Trophoblast cell (in vitro differentiated cells and primary cell): ENCODE results near the gene TACC3.
A peak's percentile ranks its signal among the peaks of the same experiment; 100 is the strongest.

Source experiments
- DNase-seq, 2 donors: peaks; one replicate each; pipeline ENCODE4 v3.0.0-alpha.2; 2016
- H2AFZ ChIP-seq: 2 replicates; pipeline ENCODE4 v1.6.1; 2013; ENCODE audit warnings: low read length, moderate library complexity, mild to moderate bottlenecking; ENCODE audit not compliant: insufficient read depth, poor library complexity
- H2AK5ac ChIP-seq: 2 replicates; pipeline ENCODE4 v1.6.1; 2013; ENCODE audit warnings: mild to moderate bottlenecking, low read length
- H2BK120ac ChIP-seq: 2 replicates; pipeline ENCODE4 v1.6.1; 2013; ENCODE audit warnings: low read length, mild to moderate bottlenecking, moderate library complexity; ENCODE audit not compliant: insufficient read depth, poor library complexity
- H2BK12ac ChIP-seq: 2 replicates; pipeline ENCODE4 v1.6.1; 2013; ENCODE audit warnings: mild to moderate bottlenecking, low read length, moderate library complexity
- H2BK5ac ChIP-seq: 2 replicates; pipeline ENCODE4 v1.6.1; 2013; ENCODE audit warnings: low read length, low read depth, moderate library complexity, mild to moderate bottlenecking; ENCODE audit not compliant: poor library complexity
- H3K14ac ChIP-seq: 2 replicates; pipeline ENCODE4 v1.6.1; 2013; ENCODE audit warnings: mild to moderate bottlenecking, low read length
- H3K18ac ChIP-seq: 2 replicates; pipeline ENCODE4 v1.6.1; 2013; ENCODE audit warnings: mild to moderate bottlenecking, low read length
- H3K23ac ChIP-seq: 2 replicates; pipeline ENCODE4 v1.6.1; 2013; ENCODE audit warnings: low read length
- H3K27ac ChIP-seq: 2 replicates; pipeline ENCODE4 v1.5.1; 2013; ENCODE audit warnings: low read depth, mild to moderate bottlenecking, inconsistent platforms, low read length, moderate library complexity
- H3K27me3 ChIP-seq: 2 replicates; pipeline ENCODE4 v1.6.1; 2013; ENCODE audit warnings: inconsistent platforms, mild to moderate bottlenecking, low read length, moderate library complexity; ENCODE audit not compliant: insufficient read depth
- H3K36me3 ChIP-seq, 2 experiments: 1 replicate in 1 of 2; 2 replicates in 1 of 2; pipeline ENCODE4 v1.6.1; 2013; ENCODE audit warnings: low read length in 2 of 2, mild to moderate bottlenecking in 2 of 2, moderate library complexity in 1 of 2; ENCODE audit not compliant: insufficient read depth in 2 of 2, control insufficient read depth in 1 of 2
- H3K4ac ChIP-seq: 2 replicates; pipeline ENCODE4 v1.6.1; 2013; ENCODE audit warnings: low read depth, mild to moderate bottlenecking, low read length, moderate library complexity
- H3K4me1 ChIP-seq, 2 experiments: 1 replicate in 1 of 2; 2 replicates in 1 of 2; pipeline ENCODE4 v1.6.1; 2013; ENCODE audit warnings: low read length in 2 of 2, mild to moderate bottlenecking in 2 of 2, moderate library complexity in 1 of 2; ENCODE audit not compliant: insufficient read depth in 2 of 2, control insufficient read depth in 1 of 2
- H3K4me2 ChIP-seq: 2 replicates; pipeline ENCODE4 v1.6.1; 2013; ENCODE audit warnings: inconsistent platforms, mild to moderate bottlenecking, low read length, moderate library complexity
- H3K4me3 ChIP-seq: 2 replicates; pipeline ENCODE4 v1.5.1; 2013; ENCODE audit warnings: mild to moderate bottlenecking, low read depth, low read length, inconsistent platforms
- H3K79me1 ChIP-seq: one replicate; pipeline ENCODE4 v1.6.1; 2013; ENCODE audit warnings: low read length
- H3K79me2 ChIP-seq: 2 replicates; pipeline ENCODE4 v1.6.1; 2013; ENCODE audit warnings: low read length, mild to moderate bottlenecking; ENCODE audit not compliant: control insufficient read depth, insufficient read depth, poor library complexity
- H3K9ac ChIP-seq: 2 replicates; pipeline ENCODE4 v1.6.1; 2013; ENCODE audit warnings: mild to moderate bottlenecking, low read length
- H3K9me3 ChIP-seq: 2 replicates; pipeline ENCODE4 v1.6.1; 2013; ENCODE audit warnings: low read depth, mild to moderate bottlenecking, control low read depth, inconsistent platforms, low read length; ENCODE audit not compliant: insufficient read depth
- H4K12ac ChIP-seq: 2 replicates; pipeline ENCODE4 v1.6.1; 2013; ENCODE audit warnings: low read depth, mild to moderate bottlenecking, low read length, moderate library complexity
- H4K8ac ChIP-seq: 2 replicates; pipeline ENCODE4 v1.6.1; 2013; ENCODE audit warnings: low read depth, mild to moderate bottlenecking, low read length, moderate library complexity
- H4K91ac ChIP-seq: one replicate; pipeline ENCODE4 v1.6.1; 2013; ENCODE audit warnings: low read depth, mild to moderate bottlenecking, low read length, moderate library complexity
- WGBS: extraction: QIAGEN DNeasy Blood & Tissue Kit; methylation state at CpG from one replicate; pipeline ENCODE4 v1.1.7; 2013; ENCODE audit warnings: missing lambda C conversion rate; ENCODE audit not compliant: insufficient read length, insufficient coverage; ENCODE audit errors: extremely low coverage; 5-methylcytosine and 5-hydroxymethylcytosine counted together

TACC3 gene

GRCh38 chr4:1712216-1713002, 8.9 kb upstream of the TACC3 start, which contains the start of gene SLBP:
SLBP (minus strand) TSS chr4:1712319; CDS start chr4:1712188, 131 bp downstream.
- H3K23ac ChIP-seq = peak within 1 kb of the TSS; percentile 28
- no CpG with 5 or more reads among the region's 98 CpGs for WGBS
- H3K9ac ChIP-seq = peak within 1 kb of the TSS; percentile 98
- peaks cover 12 to 20% of the 10 kb centered on the region in 2 experiments for H3K4me1 ChIP-seq
- peak within 1 kb of the TSS; percentile 100 for H2BK120ac ChIP-seq
- H2BK5ac ChIP-seq = peak within 1 kb of the TSS; percentile 99
- peak within 1 kb of the TSS; percentile 93 for H3K4me2 ChIP-seq
- peak within 1 kb of the TSS; percentile 97 for H3K14ac ChIP-seq
- H3K27me3 ChIP-seq = no peaks in the 10 kb centered on the region
- peaks cover 16 to 24% of the 10 kb centered on the region in 2 experiments for H3K36me3 ChIP-seq
- H3K9me3 ChIP-seq = no peaks in the 10 kb centered on the region
- peaks cover 16% of the 10 kb centered on the region for H3K79me1 ChIP-seq
- peak within 1 kb of the TSS; percentile 70 for H2AK5ac ChIP-seq
- peak within 1 kb of the TSS; percentile 90 for H2AFZ ChIP-seq
- H3K4ac ChIP-seq = peak within 1 kb of the TSS; percentile 82
- peak within 1 kb of the TSS; percentile 98 for H3K18ac ChIP-seq
- H3K4me3 ChIP-seq = peak within 1 kb of the TSS; percentile 99
- H4K8ac ChIP-seq = peak within 1 kb of the TSS; percentile 98
- H4K91ac ChIP-seq = peak within 1 kb of the TSS; percentile 100
- peak; percentile 97 for DNase-seq
- peak within 1 kb of the TSS; percentile 67 for H2BK12ac ChIP-seq
- peak within 1 kb of the TSS; percentile 99 for H3K27ac ChIP-seq
- H3K79me2 ChIP-seq = peaks cover 19% of the 10 kb centered on the region
- peak within 1 kb of the TSS; percentile 90 for H4K12ac ChIP-seq

- H3K23ac ChIP-seq = no peak overlapping the region
- no CpG with 5 or more reads among the region's 35 CpGs for WGBS
- H2AFZ ChIP-seq = peak overlapping the region; percentile 55
- no peak overlapping the region for H2BK12ac ChIP-seq
- H4K91ac ChIP-seq = peak overlapping the region; percentile 52
- no peak for DNase-seq
- peak overlapping the region; percentile 9 for H3K18ac ChIP-seq
- peak overlapping the region; percentile 70 for H2AK5ac ChIP-seq
- peaks cover 12 to 20% of the 10 kb centered on the region in 2 experiments for H3K4me1 ChIP-seq
- peak overlapping the region; percentile 58 for H4K8ac ChIP-seq
- H3K9me3 ChIP-seq = no peaks in the 10 kb centered on the region
- peaks cover 16% of the 10 kb centered on the region for H3K79me1 ChIP-seq
- peak overlapping the region; percentile 65 for H3K4ac ChIP-seq
- H3K27me3 ChIP-seq = no peaks in the 10 kb centered on the region
- peaks cover 19% of the 10 kb centered on the region for H3K79me2 ChIP-seq
- H3K4me3 ChIP-seq = peak overlapping the region; percentile 99
- peak overlapping the region; percentile 80 for H3K9ac ChIP-seq
- H2BK120ac ChIP-seq = no peak overlapping the region
- H3K14ac ChIP-seq = peak overlapping the region; percentile 35
- peak overlapping the region; percentile 93 for H3K4me2 ChIP-seq
- H3K27ac ChIP-seq = no peak overlapping the region
- peak overlapping the region; percentile 85 for H4K12ac ChIP-seq
- H3K36me3 ChIP-seq = peaks cover 24 to 33% of the 10 kb centered on the region in 2 experiments
- H2BK5ac ChIP-seq = peak overlapping the region; percentile 13
These were observed 8.1 kb upstream of the TACC3 start for GRCh38 chr4:1713003-1713851.

- Histone ChIP-seq H3K4me2 (no peak overlapping the region), H4K12ac (no peak overlapping the region), H3K9me3 (no peaks in the 10 kb centered on the region), H3K23ac (no peak overlapping the region), H4K91ac (no peak overlapping the region), H3K27me3 (no peaks in the 10 kb centered on the region), H3K79me2 (peaks cover 19% of the 10 kb centered on the region), H3K18ac (no peak overlapping the region), H2BK12ac (no peak overlapping the region), H3K27ac (no peak overlapping the region), H3K4ac (no peak overlapping the region), H3K9ac (no peak overlapping the region), H3K14ac (no peak overlapping the region), H3K36me3 (peaks cover 26 to 34% of the 10 kb centered on the region in 2 experiments), H4K8ac (no peak overlapping the region), H2AK5ac (no peak overlapping the region), H2BK5ac (no peak overlapping the region), H3K4me3 (no peak overlapping the region), H3K4me1 (peaks cover 12 to 16% of the 10 kb centered on the region in 2 experiments), H2BK120ac (no peak overlapping the region), H2AFZ (no peak overlapping the region), H3K79me1 (peaks cover 16% of the 10 kb centered on the region)
- WGBS = no CpG with 5 or more reads among the region's 9 CpGs
- DNase-seq = no peak
These were observed 6.9 kb upstream of the TACC3 start for GRCh38 chr4:1714303-1715001.
